Activated CD4-positive, alpha-beta T cell treated with anti-CD3 and anti-CD28 coated beads for 24 hours (primary cell): ENCODE data around the gene TCAIM.
A peak's percentile ranks its signal among the peaks of the same experiment; 100 is the strongest.

Source experiments
- DNase-seq, 2 donors: peaks; one replicate each; pipeline ENCODE4 v3.0.0-alpha.2; 2020; ENCODE audit warnings: low read depth in 2 of 2

TCAIM gene

GRCh38 chr3:44338010-44338827, at the start of gene TCAIM:
Gene TCAIM (plus strand): TSS chr3:44338766. CDS start chr3:44354783, 16,017 bp downstream.
- DNase-seq = peak; percentile 96 to 97

GRCh38 chr3:44289882-44290462, 48.6 kb upstream of the TCAIM start:
- no peak for DNase-seq

- DNase-seq = no peak
Measured at GRCh38 chr3:44292276-44292675, 46.3 kb upstream of the TCAIM start.

DNA sequence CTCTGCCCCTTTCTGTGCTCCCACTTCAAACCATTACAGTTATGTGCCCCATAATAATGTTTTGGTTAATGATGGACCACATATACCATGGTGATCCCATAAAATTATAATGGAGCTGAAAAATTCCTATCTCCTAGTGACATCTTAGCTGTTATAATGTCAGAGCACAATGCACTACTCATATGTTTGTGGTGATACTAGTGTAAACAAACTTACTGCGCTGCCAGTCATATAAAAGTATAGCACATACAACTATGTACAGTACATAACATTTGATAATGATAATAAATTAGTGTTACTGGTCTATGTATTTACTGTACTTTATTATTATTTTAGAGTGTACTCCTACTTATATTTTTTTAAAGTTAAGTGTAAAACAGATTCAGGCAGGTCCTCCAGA, 45.6 kb upstream of the TCAIM start:
- DNase-seq = no peak

GRCh38 chr3:44297255-44297654, 41.3 kb upstream of the TCAIM start:
- DNase-seq = no peak

- DNase-seq = no peak
Measured at GRCh38 chr3:44301746-44302145, 36.8 kb upstream of the TCAIM start.

DNA sequence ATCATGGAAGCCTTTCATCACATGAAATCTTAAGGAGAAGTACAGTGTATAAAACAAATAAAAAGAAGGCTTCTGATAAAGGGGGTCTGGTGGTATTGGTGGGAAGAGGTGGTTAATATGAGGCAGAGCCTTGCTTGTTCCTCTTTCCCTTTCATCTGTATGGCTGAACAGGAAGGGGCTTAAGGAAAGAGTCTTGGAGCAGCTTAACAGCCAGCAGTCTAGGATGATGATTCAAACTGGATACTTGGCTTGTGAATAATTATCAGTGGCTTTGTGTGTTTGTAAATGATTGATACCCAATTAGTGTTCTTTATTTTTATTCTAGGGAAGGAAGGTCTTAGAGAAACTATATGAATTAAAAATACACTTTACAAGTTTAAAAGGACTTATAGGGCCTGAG, 29.1 kb upstream of the TCAIM start:
- no peak for DNase-seq

DNA sequence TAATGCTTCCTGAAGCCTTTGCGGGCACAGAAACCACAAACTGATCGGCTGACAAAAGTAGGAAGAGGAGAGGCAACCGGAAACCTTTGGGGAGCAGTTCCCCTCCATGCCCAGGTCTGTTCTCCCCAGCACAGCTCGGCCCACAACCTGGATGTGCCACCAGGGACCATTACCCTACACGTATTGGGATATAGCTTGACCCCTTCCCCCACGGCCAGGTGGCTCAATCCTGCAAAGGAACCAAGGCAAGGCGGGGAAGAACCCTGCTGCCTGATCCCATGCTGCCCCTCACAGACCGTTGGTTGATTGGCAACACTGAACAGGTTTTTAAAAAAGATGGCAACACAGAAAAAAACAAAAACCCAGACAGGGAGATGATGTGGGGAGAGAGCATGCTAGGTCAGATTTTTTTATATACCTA, 19.7 kb upstream of the TCAIM start:
- no peak for DNase-seq

GRCh38 chr3:44321335-44321734, 17.2 kb upstream of the TCAIM start:
- DNase-seq = no peak

DNA sequence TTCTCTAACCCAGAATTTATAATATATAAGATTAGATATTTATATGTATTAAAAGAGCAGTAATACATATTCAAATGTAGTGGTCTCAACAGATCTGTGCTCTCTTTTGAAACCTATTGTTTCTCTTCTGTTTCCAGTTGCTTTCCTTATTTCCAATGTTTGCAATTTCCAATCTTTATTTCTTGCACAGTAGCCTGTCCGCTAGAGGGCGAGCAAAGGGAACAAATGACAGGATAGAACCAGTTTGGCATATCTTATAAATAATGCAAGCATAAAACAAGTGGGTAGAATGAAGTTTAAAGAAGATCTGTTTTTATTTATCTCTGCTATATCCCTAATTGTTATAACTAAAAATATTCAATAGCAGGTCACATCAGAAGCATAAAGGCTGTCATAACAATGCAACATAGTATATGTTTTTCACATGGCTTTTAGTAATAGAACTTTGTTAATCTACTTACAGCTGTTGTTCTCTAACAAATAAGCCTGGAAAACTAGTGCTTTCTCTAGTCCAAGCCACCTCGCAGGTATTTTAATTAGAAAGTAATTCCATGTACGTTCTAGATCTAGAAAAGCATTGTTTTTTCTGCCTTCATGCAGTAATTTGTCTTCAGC, 15.1 kb upstream of the TCAIM start:
- peak; percentile 24 to 40 for DNase-seq

DNA sequence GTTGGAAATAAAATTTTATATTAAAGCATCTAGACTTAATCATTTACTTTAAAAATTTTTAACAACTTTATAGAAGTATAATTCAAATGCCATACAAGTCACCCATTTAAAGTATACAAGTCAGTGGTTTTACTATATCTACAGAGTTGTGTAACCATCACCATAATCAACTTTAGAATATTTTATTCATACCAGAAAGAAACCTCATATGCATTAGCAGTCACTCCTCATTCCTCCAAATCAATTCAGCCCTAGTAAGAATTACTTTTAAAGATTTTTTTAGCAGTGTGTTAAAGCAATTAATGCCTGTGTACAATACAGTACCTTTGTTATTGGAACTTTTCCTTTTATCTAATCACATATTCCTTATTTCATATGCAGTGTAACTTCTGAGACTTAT, 14.0 kb upstream of the TCAIM start:
- DNase-seq = no peak

DNA sequence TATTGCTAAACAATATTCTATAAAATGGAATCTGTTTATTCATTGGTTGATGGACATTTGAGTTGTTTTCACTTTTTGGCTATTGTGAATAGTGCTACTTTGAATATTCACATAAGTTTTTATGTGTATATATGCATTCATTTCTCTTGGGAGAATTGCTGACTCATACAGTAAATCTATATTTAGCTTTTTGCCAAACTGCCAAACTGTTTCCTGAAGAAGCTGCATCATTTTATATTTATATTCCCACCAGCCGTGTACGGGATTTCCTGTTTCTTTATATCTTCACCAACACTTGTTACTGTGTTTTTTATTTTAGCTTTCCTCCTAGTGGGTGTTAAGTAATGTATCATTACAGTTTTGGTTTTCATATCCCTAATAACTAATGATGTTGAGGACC, 12.5 kb upstream of the TCAIM start:
- no peak for DNase-seq

- DNase-seq = no peak
Measured at GRCh38 chr3:44326515-44326914, 12.1 kb upstream of the TCAIM start.

GRCh38 chr3:44329946-44330345, 8.6 kb upstream of the TCAIM start:
- DNase-seq = no peak

DNA sequence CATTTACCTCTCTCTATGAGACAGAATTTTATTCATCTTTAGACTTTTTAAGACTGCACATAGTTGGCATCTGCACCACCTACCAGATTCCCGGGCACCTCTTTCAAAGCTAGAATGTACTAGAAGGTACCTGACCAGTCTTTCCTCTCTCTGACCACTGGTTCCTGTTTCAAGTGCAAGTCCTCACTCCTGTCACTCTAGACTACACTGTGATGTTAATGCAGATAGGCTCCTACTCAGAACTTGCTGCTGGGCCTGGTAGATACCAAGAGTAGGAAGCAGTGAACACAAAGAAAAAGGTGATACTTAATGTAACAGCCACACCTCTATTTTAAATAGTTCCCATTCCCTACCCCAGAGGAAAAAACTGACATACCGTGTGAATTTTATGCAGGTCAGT, 8.1 kb upstream of the TCAIM start:
- DNase-seq = no peak

DNA sequence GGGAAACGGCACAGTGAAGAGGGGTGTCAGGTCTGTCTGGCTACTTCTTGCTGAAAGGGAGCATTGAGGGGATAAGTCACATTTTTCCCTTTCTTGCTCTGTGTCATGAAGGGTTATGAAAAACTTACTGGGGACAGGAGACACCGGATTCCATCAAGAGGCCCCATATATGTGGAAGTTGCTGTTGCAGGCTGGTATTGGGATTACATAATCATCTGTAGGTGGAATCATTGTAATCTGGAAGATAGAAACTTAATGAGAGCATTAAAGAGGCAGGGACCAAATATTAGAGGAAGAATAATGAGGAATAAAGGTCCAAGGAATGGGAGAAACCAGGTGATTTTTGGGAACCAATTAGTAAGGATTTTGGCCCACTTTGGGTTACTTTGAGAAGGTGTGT, 4.2 kb upstream of the TCAIM start:
- no peak for DNase-seq

DNA sequence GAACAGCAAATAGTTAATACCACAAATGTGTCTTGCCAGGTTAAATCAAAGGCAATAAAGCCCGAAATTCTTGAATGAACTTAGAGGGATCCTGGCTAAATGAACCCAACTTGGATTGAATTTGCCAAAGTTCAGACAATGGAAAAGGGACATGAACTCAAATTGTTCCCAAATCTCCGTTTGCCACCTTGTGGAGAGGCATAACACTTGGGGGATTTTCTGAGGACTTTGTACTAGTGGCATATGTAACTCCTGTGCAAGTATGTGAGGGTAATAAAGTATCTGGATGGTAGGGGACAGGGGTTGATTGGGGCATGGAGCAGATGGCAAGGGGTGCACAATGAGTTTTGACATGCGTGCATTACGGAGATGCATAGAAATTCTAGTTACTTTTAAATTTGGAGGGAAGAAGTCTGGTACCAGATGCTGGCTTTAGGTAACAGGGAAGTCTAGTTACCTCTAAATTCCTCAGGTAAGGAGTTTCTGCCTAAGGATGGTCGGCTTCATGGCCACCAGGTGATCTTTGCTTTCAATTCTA, 1.2 kb upstream of the TCAIM start:
- DNase-seq = no peak

DNA sequence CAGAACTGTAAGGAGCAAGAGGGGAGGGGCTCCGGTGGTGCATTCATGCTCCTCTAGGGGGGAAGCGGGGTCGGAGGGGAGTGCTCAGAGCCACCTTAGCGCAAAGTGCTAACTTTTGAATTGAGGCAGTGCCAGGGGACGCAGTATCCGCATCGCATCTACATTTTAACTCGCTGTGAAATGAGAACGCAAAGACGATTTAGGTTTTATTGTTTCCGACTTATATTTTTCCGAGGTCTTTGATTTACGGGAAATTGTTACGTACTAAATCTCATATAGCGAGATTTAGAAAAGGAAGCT, 212 bp downstream of the TCAIM start:
- no peak for DNase-seq

GRCh38 chr3:44339181-44340057, 853 bp downstream of the TCAIM start:
- no peak for DNase-seq

- DNase-seq = no peak
Measured at GRCh38 chr3:44340058-44340395, 1.5 kb downstream of the TCAIM start.

DNA sequence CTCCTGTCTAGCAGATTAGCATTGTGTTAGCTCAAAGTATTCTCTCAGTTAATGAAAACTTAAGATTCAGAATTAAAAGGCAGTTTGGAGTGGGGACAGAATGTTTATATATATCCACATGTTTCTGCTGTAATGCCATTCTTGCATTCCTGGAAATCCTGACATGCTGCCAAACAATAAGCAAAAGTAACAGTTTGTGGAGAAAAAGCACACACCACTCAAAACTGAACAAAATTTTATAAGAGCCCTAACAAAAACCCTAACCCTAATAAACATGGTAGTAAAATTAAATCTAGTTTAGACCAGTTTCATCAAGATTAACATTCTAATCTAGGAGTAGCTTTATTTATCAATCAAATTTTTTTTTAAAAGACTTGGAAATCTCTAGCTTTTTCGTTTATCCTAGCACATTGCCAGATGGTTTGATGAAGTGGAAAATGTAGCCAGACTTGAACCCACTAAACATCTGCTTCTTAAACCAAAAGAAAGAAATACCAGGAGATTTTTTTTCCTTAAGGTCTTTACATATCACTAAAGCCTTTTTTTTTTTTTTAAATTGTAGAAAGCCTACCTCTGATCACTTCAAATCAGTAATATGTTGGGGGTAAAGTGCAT, 3.7 kb downstream of the TCAIM start:
- no peak for DNase-seq

DNA sequence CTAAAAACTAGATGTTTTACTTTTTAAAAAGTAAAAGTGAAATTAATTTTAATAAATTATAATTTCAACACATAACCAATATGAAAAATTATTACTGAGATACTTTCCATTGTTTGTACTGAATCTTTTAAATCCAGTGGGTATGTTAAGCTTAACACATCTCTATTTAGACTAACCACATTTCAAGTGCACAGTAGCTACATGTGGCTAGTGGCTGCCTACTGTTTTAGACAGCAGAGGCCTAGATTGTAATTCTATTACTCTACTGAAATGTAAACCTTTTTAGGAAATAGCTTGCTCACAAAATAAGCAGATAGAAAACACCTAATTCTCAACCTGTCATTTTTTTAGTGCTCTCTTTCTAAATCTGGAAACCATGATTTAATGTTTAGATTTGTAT, 4.9 kb downstream of the TCAIM start:
- no peak for DNase-seq
